ENCODE data around the gene LRRC15. TPM values are rescaled to one million over a fixed set of nuclear protein-coding genes. Genes with fewer than 3 reads are reported as not detected.
A peak's percentile ranks its signal among the peaks of the same experiment; 100 is the strongest.

The LRRC15 gene
- not detected for total RNA-seq (ENCODE audit: unreplicated experiment)
- long read RNA-seq = 0 reads

GRCh38 chr3:194369522-194370279, at the start of gene LRRC15:
Gene LRRC15, minus strand, starts transcription at chr3:194369743. Its CDS starts 8,700 bp downstream, at chr3:194361043.
- Mint-ChIP-seq H3K27me3 (ENCODE audit: unreplicated experiment) (peaks cover 11% of the 10 kb centered on the region), H3K36me3 (ENCODE audit: low read depth, unreplicated experiment) (peaks cover 7% of the 10 kb centered on the region), H3K4me1 (ENCODE audit: unreplicated experiment) (peaks cover 3% of the 10 kb centered on the region), H3K4me3 (ENCODE audit: unreplicated experiment) (no peak within 1 kb of the TSS), H3K27ac (ENCODE audit: unreplicated experiment) (no peak within 1 kb of the TSS), H3K9me3 (ENCODE audit: unreplicated experiment) (no peaks in the 10 kb centered on the region)
- TF ChIP-seq CTCF (IDR thresholded peaks at IDR 0.05; ENCODE audit: unreplicated experiment) = no peak
- DNase-seq (ENCODE audit: low spot score) = peak; percentile 28

GRCh38 chr3:194418671-194419070, 49.1 kb upstream of the LRRC15 start:
- Mint-ChIP-seq H3K4me3 (ENCODE audit: unreplicated experiment) (no peak overlapping the region), H3K27me3 (ENCODE audit: unreplicated experiment) (peaks cover 1% of the 10 kb centered on the region), H3K27ac (ENCODE audit: unreplicated experiment) (no peak overlapping the region), H3K9me3 (ENCODE audit: unreplicated experiment) (no peaks in the 10 kb centered on the region), H3K4me1 (ENCODE audit: unreplicated experiment) (no peaks in the 10 kb centered on the region), H3K36me3 (ENCODE audit: low read depth, unreplicated experiment) (peaks cover 9% of the 10 kb centered on the region)
- TF ChIP-seq CTCF (IDR thresholded peaks at IDR 0.05; ENCODE audit: unreplicated experiment) = no peak
- DNase-seq (ENCODE audit: low spot score) = no peak

GRCh38 chr3:194407423-194407822, 37.9 kb upstream of the LRRC15 start:
- H3K27ac Mint-ChIP-seq (ENCODE audit: unreplicated experiment) = no peak overlapping the region
- H3K4me1 Mint-ChIP-seq (ENCODE audit: unreplicated experiment) = no peaks in the 10 kb centered on the region
- no peak for DNase-seq (ENCODE audit: low spot score)
- H3K9me3 Mint-ChIP-seq (ENCODE audit: unreplicated experiment) = no peaks in the 10 kb centered on the region
- TF ChIP-seq CTCF (IDR thresholded peaks at IDR 0.05; ENCODE audit: unreplicated experiment) = no peak
- H3K27me3 Mint-ChIP-seq (ENCODE audit: unreplicated experiment) = peaks cover 1% of the 10 kb centered on the region
- H3K36me3 Mint-ChIP-seq (ENCODE audit: low read depth, unreplicated experiment) = no peaks in the 10 kb centered on the region
- no peak overlapping the region for H3K4me3 Mint-ChIP-seq (ENCODE audit: unreplicated experiment)

- Mint-ChIP-seq H3K4me1 (ENCODE audit: unreplicated experiment) (peaks cover 3% of the 10 kb centered on the region), H3K4me3 (ENCODE audit: unreplicated experiment) (no peak overlapping the region), H3K27ac (ENCODE audit: unreplicated experiment) (no peak overlapping the region), H3K9me3 (ENCODE audit: unreplicated experiment) (no peaks in the 10 kb centered on the region), H3K36me3 (ENCODE audit: low read depth, unreplicated experiment) (no peaks in the 10 kb centered on the region), H3K27me3 (ENCODE audit: unreplicated experiment) (no peaks in the 10 kb centered on the region)
- DNase-seq (ENCODE audit: low spot score) = no peak
- TF ChIP-seq CTCF (IDR thresholded peaks at IDR 0.05; ENCODE audit: unreplicated experiment) = no peak
These were observed 36.2 kb upstream of the LRRC15 start for GRCh38 chr3:194405766-194406165.

GRCh38 chr3:194404365-194405140, 35.0 kb upstream of the LRRC15 start:
- DNase-seq (ENCODE audit: low spot score) = peak; percentile 35
- Mint-ChIP-seq H3K4me3 (ENCODE audit: unreplicated experiment) (no peak overlapping the region), H3K27ac (ENCODE audit: unreplicated experiment) (no peak overlapping the region), H3K27me3 (ENCODE audit: unreplicated experiment) (no peaks in the 10 kb centered on the region), H3K4me1 (ENCODE audit: unreplicated experiment) (peaks cover 7% of the 10 kb centered on the region), H3K9me3 (ENCODE audit: unreplicated experiment) (no peaks in the 10 kb centered on the region), H3K36me3 (ENCODE audit: low read depth, unreplicated experiment) (no peaks in the 10 kb centered on the region)
- TF ChIP-seq CTCF (IDR thresholded peaks at IDR 0.05; ENCODE audit: unreplicated experiment) = peak; percentile 85
